IPS DF 19.7 (cell line): Measurements from ENCODE around the gene OR10T2.
"Not testable (repeated sequence)": the region's sequence is repeated elsewhere in the genome, so short reads cannot be mapped to it uniquely, and the experiment has no call there.

ENCODE experiments used
- DNase-seq: peaks from one replicate; pipeline ENCODE4 v3.0.0-alpha.2; 2013; ENCODE audit warnings: low read depth, low spot score

Gene OR10T2

DNA sequence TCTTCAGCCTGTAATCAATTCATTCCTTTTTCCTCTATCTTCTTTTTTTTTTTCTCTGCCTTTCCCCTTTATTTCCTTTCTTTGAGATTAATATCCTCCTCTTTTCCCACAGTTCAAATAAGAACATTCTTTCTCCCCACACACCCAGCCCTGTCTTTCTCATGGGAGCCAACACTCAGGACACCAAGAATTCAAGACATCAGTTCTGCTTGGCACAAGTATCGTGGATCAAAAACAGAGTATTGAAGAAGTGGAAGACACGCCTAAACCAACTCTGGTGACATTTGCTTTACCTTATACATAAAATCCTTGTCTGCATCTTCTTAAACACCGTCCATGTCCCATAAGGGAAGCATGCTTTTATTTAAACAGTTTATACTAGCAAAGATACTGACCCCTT, 42.6 kb downstream of the OR10T2 start:
- no peak for DNase-seq

DNA sequence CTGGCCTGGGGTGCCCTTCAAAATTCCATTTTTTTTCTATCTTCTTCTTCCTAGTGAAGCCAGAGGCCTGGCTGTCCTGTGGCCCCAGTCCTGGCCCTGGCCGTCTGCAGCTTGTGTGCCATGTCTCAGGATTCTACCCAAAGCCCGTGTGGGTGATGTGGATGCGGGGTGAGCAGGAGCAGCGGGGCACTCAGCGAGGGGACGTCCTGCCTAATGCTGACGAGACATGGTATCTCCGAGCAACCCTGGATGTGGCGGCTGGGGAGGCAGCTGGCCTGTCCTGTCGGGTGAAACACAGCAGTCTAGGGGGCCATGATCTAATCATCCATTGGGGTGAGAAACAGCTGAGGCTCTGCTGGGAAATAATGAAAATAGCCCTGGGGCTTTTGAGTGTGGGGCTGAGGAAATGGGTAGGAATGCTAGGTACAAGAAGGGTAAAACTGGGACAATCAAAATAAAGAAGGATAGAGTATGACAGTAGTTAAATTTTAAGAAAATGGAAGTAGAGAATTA, 43.4 kb downstream of the OR10T2 start:
- DNase-seq = no peak

DNA sequence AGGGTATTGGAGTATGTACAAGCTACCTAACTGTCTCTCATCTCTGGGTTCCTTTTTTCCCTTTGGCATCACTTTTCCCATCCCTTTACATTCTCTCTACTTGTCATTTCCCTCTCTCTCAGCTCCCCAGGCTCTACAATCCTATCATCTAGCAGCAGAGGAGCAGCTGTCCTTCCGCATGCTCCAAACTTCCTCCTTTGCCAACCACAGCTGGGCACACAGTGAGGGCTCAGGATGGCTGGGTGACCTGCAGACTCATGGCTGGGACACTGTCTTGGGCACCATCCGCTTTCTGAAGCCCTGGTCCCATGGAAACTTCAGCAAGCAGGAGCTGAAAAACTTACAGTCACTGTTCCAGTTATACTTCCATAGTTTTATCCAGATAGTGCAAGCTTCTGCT, 45.0 kb downstream of the OR10T2 start:
- no peak for DNase-seq

DNA sequence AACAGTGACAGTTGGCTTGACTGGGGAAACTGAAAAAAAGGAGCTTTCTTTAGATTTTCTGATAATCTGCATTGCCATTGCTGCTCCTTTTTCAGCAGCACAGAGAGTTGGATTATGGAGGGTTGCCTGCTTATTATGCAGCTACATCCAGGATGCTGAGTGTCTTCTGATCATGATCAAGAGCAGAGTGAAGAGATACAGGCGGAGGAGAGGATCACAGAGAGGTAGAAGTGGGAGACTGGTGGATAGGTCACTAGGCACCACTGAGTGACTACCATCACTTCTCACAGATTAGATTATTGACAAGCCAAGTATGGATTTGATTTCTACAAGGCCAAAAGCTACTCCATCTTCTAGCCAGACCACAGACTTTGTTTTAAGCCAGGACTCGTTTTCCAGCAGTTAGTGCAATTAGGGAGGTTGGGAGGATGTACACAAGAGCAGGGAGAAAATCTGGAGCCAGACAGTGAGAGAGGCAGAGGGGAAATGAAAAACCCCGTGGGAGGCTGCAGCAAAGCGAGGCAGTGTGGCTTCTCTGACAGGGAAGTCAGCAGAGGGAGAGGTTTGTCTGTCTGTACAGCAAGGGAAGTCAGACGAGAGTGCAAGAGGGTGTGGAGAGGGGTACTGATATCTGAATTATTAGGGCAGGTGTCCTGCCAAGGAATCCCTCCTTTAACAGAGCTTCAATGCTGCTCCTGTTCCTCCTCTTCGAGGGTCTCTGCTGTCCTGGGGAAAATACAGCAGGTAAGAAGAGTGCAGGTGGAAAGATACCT, 45.8 kb downstream of the OR10T2 start, which contains the start of gene CD1E:
CD1E (plus strand) TSS at position 592 of the 773 bp plus-strand sequence; CDS start at position 687, 95 bp downstream.
- no peak for DNase-seq

DNA sequence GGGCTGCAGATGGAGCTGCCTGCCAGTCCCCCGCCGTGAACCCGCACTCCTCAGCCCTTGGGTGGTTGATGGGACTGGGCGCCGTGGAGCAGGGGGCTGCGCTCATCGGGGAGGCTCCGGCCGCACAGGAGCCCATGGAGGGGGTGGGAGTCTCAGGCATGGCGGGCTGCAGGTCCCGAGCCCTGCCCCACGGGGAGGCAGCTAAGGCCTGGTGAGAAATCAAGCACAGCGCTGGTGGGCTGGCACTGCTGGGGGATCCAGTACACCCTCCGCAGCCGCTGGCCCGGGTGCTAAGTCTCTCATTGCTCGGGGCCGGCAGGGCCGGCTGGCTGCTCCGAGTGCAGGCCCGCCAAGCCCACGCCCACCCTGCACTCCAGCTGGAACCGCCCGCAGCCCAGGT, 50.3 kb downstream of the OR10T2 start:
- DNase-seq = not testable (repeated sequence)
